Smooth muscle cell (in vitro differentiated cells): ENCODE data around the gene STON1. TPM values are rescaled to one million over a fixed set of nuclear protein-coding genes. Genes with fewer than 3 reads are reported as not detected.

Experiments used
- polyA plus RNA-seq: library from polyadenylated mRNA; unstranded; fragments of >200 nt; fragmentation: Nextera tagmentation; extraction: Ambion mirVana; gene quantifications from 2 replicates; pipeline ENCODE4 v1.2.1, GENCODE V29; 2016
- small RNA-seq: library from RNA; depleted of rRNA; stranded (forward); fragments of <200 nt; gene quantifications from one replicate; pipeline ENCODE3, GENCODE V24; 2014
- total RNA-seq: library from RNA; depleted of rRNA; stranded (reverse); fragments of >200 nt; gene quantifications from 2 replicates; pipeline ENCODE4 v1.2.3, GENCODE V29; 2014

The STON1 gene
- total and polyA plus RNA-seq, 2 experiments from 2014 or later = 15.3 to 56.6 TPM

Small RNAs within 50 kb of the gene (small RNA-seq; reads per million reads assigned to genes)
- gene RNU6-282P (not detected), gene TPT1P11 (0.11 reads per million)

Other genes with a start within 250 kb of the STON1 start
- gene FOXN2, start 215.5 kb upstream of the STON1 start, total RNA-seq = 21.9 and 29.1 TPM in 2 replicates
- gene FOXN2, start 215.5 kb upstream of the STON1 start, polyA plus RNA-seq = 5.3 and 6.0 TPM in 2 replicates
- 16.1 and 18.4 TPM in 2 replicates for gene PPP1R21, start 89.4 kb upstream of the STON1 start, total RNA-seq
- gene PPP1R21, start 89.4 kb upstream of the STON1 start, polyA plus RNA-seq = 11.5 and 15.7 TPM in 2 replicates
- 9.7 and 12.6 TPM in 2 replicates for gene GTF2A1L, start 87.7 kb downstream of the STON1 start, total RNA-seq
- 3.0 and 3.5 TPM in 2 replicates for gene GTF2A1L, start 87.7 kb downstream of the STON1 start, polyA plus RNA-seq
- gene LHCGR, start 225.6 kb downstream of the STON1 start, total RNA-seq = 0.27 TPM in 1 of 2 replicates, not detected in the other
- 0.19 TPM in 1 of 2 replicates, not detected in the other for gene LHCGR, start 225.6 kb downstream of the STON1 start, polyA plus RNA-seq